GM19239 (cell line): Measurements from ENCODE around the gene DNMBP.
"Not testable (repeated sequence)": the region's sequence is repeated elsewhere in the genome, so short reads cannot be mapped to it uniquely, and the experiment has no call there.

Experiments used
- DNase-seq: peaks from one replicate; pipeline ENCODE4 v3.0.0; 2011; ENCODE audit warnings: low spot score; ENCODE audit not compliant: insufficient read length
- FAIRE-seq: peaks from 2 replicates; lab custom pipeline; 2011; peaks lifted over from hg19 to GRCh38; lab: Jason Lieb, UNC

DNMBP gene

GRCh38 chr10:99872367-99873162, 137.2 kb downstream of the DNMBP start:
- FAIRE-seq (no peak), DNase-seq (no peak)

GRCh38 chr10:99870123-99870730, 139.5 kb downstream of the DNMBP start:
- FAIRE-seq (no peak), DNase-seq (no peak)

GRCh38 chr10:99869581-99870122, 140.1 kb downstream of the DNMBP start:
- DNase-seq (no peak), FAIRE-seq (no peak)

- not testable (repeated sequence) for DNase-seq, FAIRE-seq
Measured at GRCh38 chr10:99867250-99867649, 142.5 kb downstream of the DNMBP start.

- not testable (repeated sequence) for FAIRE-seq, DNase-seq
Measured at GRCh38 chr10:99863535-99864240, 146.1 kb downstream of the DNMBP start.

- no peak for FAIRE-seq
- no peak for DNase-seq
Measured at GRCh38 chr10:99860466-99860865, 149.3 kb downstream of the DNMBP start.

GRCh38 chr10:99859585-99859984, 150.2 kb downstream of the DNMBP start:
- FAIRE-seq: no peak
- no peak for DNase-seq

GRCh38 chr10:99858849-99859248, 150.9 kb downstream of the DNMBP start:
- DNase-seq: no peak
- FAIRE-seq: no peak

- FAIRE-seq (no peak), DNase-seq (no peak)
Measured at GRCh38 chr10:99855479-99856071, 154.2 kb downstream of the DNMBP start.

- FAIRE-seq (no peak), DNase-seq (no peak)
Measured at GRCh38 chr10:99854860-99855259, 154.9 kb downstream of the DNMBP start.

GRCh38 chr10:99853655-99854054, 156.1 kb downstream of the DNMBP start:
- FAIRE-seq: no peak
- no peak for DNase-seq

- no peak for DNase-seq
- FAIRE-seq: no peak
Measured at GRCh38 chr10:99852481-99853213, 157.1 kb downstream of the DNMBP start.

- DNase-seq (no peak), FAIRE-seq (no peak)
Measured at GRCh38 chr10:99851825-99852224, 157.9 kb downstream of the DNMBP start.

GRCh38 chr10:99850767-99851340, 158.9 kb downstream of the DNMBP start:
- FAIRE-seq (no peak), DNase-seq (no peak)

GRCh38 chr10:99850021-99850766, 159.6 kb downstream of the DNMBP start:
- DNase-seq (no peak), FAIRE-seq (no peak)

GRCh38 chr10:99849536-99849935, 160.2 kb downstream of the DNMBP start:
- FAIRE-seq: no peak
- DNase-seq: no peak

GRCh38 chr10:99849057-99849456, 160.7 kb downstream of the DNMBP start:
- DNase-seq (no peak), FAIRE-seq (no peak)

- FAIRE-seq (peak; percentile 89), DNase-seq (peak; percentile 53)
Measured at GRCh38 chr10:99845837-99846382, 163.8 kb downstream of the DNMBP start.
